NCI-H146 treated with DMSO at 0.1 percent for 48 hours (cell line): ENCODE results near the gene PXMP2.
"Not testable (repeated sequence)": the region's sequence is repeated elsewhere in the genome, so short reads cannot be mapped to it uniquely, and the experiment has no call there.

Source experiments
- DNase-seq: peaks from one replicate; lab custom pipeline; 2025; ENCODE audit not compliant: unreplicated experiment; lab: John Stamatoyannopoulos, UW

PXMP2 gene

GRCh38 chr12:132692030-132692429 lies 4.6 kb downstream of the PXMP2 start:
- not testable (repeated sequence) for DNase-seq

- not testable (repeated sequence) for DNase-seq
Observed at GRCh38 chr12:132694888-132695287, 7.5 kb downstream of the PXMP2 start.

- DNase-seq = no peak
Observed at GRCh38 chr12:132695431-132695830, 8.0 kb downstream of the PXMP2 start.

GRCh38 chr12:132698341-132698740 lies 11.0 kb downstream of the PXMP2 start:
- DNase-seq = no peak

GRCh38 chr12:132700212-132700822 lies 12.9 kb downstream of the PXMP2 start:
- DNase-seq = no peak

- DNase-seq = no peak
Observed at GRCh38 chr12:132702640-132703039, 15.3 kb downstream of the PXMP2 start.

GRCh38 chr12:132703641-132704040 lies 16.3 kb downstream of the PXMP2 start:
- no peak for DNase-seq

GRCh38 chr12:132707241-132707640 lies 19.9 kb downstream of the PXMP2 start:
- DNase-seq = no peak

- DNase-seq = no peak
Observed at GRCh38 chr12:132708150-132708549, 20.8 kb downstream of the PXMP2 start.

- DNase-seq = no peak
Observed at GRCh38 chr12:132710043-132710404, 22.6 kb downstream of the PXMP2 start.

- peak; percentile 73 for DNase-seq
Observed at GRCh38 chr12:132710405-132711079, 23.2 kb downstream of the PXMP2 start, which contains the start of gene PGAM5. Gene PGAM5, plus strand, starts transcription at chr12:132710842. Its CDS starts 35 bp downstream, at chr12:132710877.

GRCh38 chr12:132711080-132711843 lies 23.9 kb downstream of the PXMP2 start:
- peak; percentile 9 for DNase-seq

GRCh38 chr12:132713123-132713522 lies 25.7 kb downstream of the PXMP2 start:
- DNase-seq = no peak

- no peak for DNase-seq
Observed at GRCh38 chr12:132715874-132716273, 28.5 kb downstream of the PXMP2 start.

- DNase-seq = no peak
Observed at GRCh38 chr12:132716356-132716755, 29.0 kb downstream of the PXMP2 start.

GRCh38 chr12:132717011-132717410 lies 29.6 kb downstream of the PXMP2 start:
- DNase-seq = no peak

GRCh38 chr12:132717531-132718387 lies 30.4 kb downstream of the PXMP2 start:
- no peak for DNase-seq

- no peak for DNase-seq
Observed at GRCh38 chr12:132718644-132719043, 31.3 kb downstream of the PXMP2 start.

- DNase-seq = no peak
Observed at GRCh38 chr12:132719141-132719953, 32.0 kb downstream of the PXMP2 start.

- DNase-seq = no peak
Observed at GRCh38 chr12:132719954-132720324, 32.6 kb downstream of the PXMP2 start.
